KMS-11 (cell line): ENCODE data around the gene ITGAD.

Source experiments
- H2AFZ ChIP-seq: fragments of 200-600 bp; sonication (generic); 2 replicates; pipeline ENCODE4 v1.6.1; 2016; ENCODE audit warnings: antibody characterized with exemption, mixed run types, low read depth
- H3K27ac ChIP-seq: fragments of 200-600 bp; sonication (generic); 2 replicates; pipeline ENCODE4 v1.6.1; 2016; ENCODE audit warnings: mild to moderate bottlenecking, mixed run types
- H3K27me3 ChIP-seq: fragments of 200-600 bp; sonication (generic); 2 replicates; pipeline ENCODE4 v1.6.1; 2017; ENCODE audit warnings: mild to moderate bottlenecking, low read depth, mixed run types, moderate library complexity; ENCODE audit not compliant: insufficient read depth
- H3K36me3 ChIP-seq: fragments of 200-600 bp; sonication (generic); 2 replicates; pipeline ENCODE4 v1.6.1; 2017; ENCODE audit warnings: mild to moderate bottlenecking, mixed run types; ENCODE audit not compliant: insufficient read depth
- H3K4me1 ChIP-seq: fragments of 200-600 bp; sonication (generic); 2 replicates; pipeline ENCODE4 v1.6.1; 2016; ENCODE audit warnings: mild to moderate bottlenecking, low read depth, mixed run types; ENCODE audit not compliant: poor library complexity, severe bottlenecking
- H3K4me2 ChIP-seq: fragments of 200-600 bp; sonication (generic); 2 replicates; pipeline ENCODE4 v1.7.0; 2016; ENCODE audit warnings: mild to moderate bottlenecking, mixed run types
- H3K4me3 ChIP-seq: fragments of 200-600 bp; sonication (generic); IDR thresholded peaks from 2 replicates; pipeline ENCODE4 v1.6.1; 2017; ENCODE audit warnings: low read depth, low read length, mixed read lengths; ENCODE audit not compliant: insufficient read depth
- H3K79me2 ChIP-seq: fragments of 200-600 bp; sonication (generic); 2 replicates; pipeline ENCODE4 v1.6.1; 2016; ENCODE audit warnings: low read depth, mixed run types; ENCODE audit not compliant: insufficient read depth
- H3K9ac ChIP-seq: fragments of 200-600 bp; sonication (generic); 2 replicates; pipeline ENCODE4 v1.6.1; 2016; ENCODE audit warnings: mild to moderate bottlenecking, mixed run types
- H4K20me1 ChIP-seq: fragments of 200-600 bp; sonication (generic); 2 replicates; pipeline ENCODE4 v1.6.1; 2016; ENCODE audit warnings: mild to moderate bottlenecking, mixed run types; ENCODE audit not compliant: insufficient read depth
- TF ChIP-seq, protein P1 (sequence below): fragments of 200-600 bp; sonication (generic); conservative IDR thresholded peaks from 2 replicates; pipeline ENCODE4 v1.6.1; 2017; ENCODE audit warnings: low read depth, mild to moderate bottlenecking, antibody characterized with exemption, low read length, moderate library complexity, mixed read lengths

The ITGAD gene

DNA sequence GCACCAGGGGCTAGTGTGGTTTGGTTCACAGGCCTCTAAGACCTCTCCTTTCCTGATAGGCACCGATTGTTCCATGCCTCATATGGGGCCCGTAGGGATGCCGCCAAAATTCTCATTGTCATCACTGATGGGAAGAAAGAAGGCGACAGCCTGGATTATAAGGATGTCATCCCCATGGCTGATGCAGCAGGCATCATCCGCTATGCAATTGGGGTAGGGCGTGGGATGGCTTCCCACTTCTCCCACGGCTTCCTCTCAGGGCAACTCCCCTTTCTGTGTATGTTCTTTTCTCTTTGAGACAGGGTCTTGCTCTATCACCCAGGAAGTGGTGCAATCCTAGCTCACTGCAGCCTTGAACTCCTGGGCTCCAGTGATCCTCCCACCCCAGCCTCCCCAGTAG, 32.9 kb upstream of the ITGAD start:
- H3K4me2 ChIP-seq = no peak overlapping the region
- H3K4me1 ChIP-seq = no peaks in the 10 kb centered on the region
- TF ChIP-seq, protein P1, sequence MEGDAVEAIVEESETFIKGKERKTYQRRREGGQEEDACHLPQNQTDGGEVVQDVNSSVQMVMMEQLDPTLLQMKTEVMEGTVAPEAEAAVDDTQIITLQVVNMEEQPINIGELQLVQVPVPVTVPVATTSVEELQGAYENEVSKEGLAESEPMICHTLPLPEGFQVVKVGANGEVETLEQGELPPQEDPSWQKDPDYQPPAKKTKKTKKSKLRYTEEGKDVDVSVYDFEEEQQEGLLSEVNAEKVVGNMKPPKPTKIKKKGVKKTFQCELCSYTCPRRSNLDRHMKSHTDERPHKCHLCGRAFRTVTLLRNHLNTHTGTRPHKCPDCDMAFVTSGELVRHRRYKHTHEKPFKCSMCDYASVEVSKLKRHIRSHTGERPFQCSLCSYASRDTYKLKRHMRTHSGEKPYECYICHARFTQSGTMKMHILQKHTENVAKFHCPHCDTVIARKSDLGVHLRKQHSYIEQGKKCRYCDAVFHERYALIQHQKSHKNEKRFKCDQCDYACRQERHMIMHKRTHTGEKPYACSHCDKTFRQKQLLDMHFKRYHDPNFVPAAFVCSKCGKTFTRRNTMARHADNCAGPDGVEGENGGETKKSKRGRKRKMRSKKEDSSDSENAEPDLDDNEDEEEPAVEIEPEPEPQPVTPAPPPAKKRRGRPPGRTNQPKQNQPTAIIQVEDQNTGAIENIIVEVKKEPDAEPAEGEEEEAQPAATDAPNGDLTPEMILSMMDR = no peak
- no peak overlapping the region for H3K4me3 ChIP-seq
- H3K79me2 ChIP-seq = no peaks in the 10 kb centered on the region
- H3K27ac ChIP-seq = no peak overlapping the region
- no peaks in the 10 kb centered on the region for H4K20me1 ChIP-seq
- no peak overlapping the region for H2AFZ ChIP-seq
- no peaks in the 10 kb centered on the region for H3K27me3 ChIP-seq
- H3K9ac ChIP-seq = no peak overlapping the region
- no peaks in the 10 kb centered on the region for H3K36me3 ChIP-seq

- TF ChIP-seq, protein P1 = no peak
- H3K4me1 ChIP-seq = no peaks in the 10 kb centered on the region
- H3K27ac ChIP-seq = no peak overlapping the region
- no peak overlapping the region for H3K4me3 ChIP-seq
- H3K4me2 ChIP-seq = no peak overlapping the region
- no peak overlapping the region for H3K9ac ChIP-seq
- H4K20me1 ChIP-seq = no peaks in the 10 kb centered on the region
- no peaks in the 10 kb centered on the region for H3K27me3 ChIP-seq
- H3K79me2 ChIP-seq = no peaks in the 10 kb centered on the region
- no peaks in the 10 kb centered on the region for H3K36me3 ChIP-seq
- no peak overlapping the region for H2AFZ ChIP-seq
These were observed 31.7 kb upstream of the ITGAD start for GRCh38 chr16:31361201-31362110.

DNA sequence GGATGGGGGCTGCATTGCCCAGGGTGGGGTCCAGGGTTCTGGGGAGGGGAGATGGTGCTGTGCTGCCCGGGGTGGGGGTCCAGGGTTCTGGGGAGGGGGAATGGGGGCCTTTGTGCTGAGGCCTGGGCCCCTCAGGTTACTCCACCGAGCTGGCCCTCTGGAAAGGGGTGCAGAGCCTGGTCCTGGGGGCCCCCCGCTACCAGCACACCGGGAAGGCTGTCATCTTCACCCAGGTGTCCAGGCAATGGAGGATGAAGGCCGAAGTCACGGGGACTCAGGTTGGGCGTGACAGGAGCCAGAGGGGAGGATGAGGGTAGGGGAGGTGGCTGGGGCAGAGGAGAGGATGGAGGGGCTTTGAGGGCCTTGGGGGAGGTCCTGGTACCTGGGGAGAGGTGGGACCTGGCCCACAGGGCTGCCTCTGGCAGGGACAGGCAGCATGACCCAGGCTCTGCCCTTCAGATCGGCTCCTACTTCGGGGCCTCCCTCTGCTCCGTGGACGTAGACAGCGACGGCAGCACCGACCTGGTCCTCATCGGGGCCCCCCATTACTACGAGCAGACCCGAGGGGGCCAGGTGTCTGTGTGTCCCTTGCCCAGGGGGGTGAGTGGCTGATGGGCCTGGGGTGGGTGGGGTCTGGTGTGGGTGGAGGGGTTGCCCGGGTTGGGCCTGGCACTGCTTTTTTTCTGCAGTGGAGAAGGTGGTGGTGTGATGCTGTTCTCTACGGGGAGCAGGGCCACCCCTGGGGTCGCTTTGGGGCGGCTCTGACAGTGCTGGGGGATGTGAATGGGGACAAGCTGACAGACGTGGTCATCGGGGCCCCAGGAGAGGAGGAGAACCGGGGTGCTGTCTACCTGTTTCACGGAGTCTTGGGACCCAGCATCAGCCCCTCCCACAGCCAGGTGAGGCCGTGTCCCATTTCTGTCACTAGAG, 30.4 kb upstream of the ITGAD start:
- H3K27ac ChIP-seq = no peak overlapping the region
- H3K4me1 ChIP-seq = no peaks in the 10 kb centered on the region
- no peak overlapping the region for H3K4me3 ChIP-seq
- no peak overlapping the region for H3K4me2 ChIP-seq
- TF ChIP-seq, protein P1 = no peak
- no peaks in the 10 kb centered on the region for H4K20me1 ChIP-seq
- no peaks in the 10 kb centered on the region for H3K79me2 ChIP-seq
- no peaks in the 10 kb centered on the region for H3K36me3 ChIP-seq
- no peaks in the 10 kb centered on the region for H3K27me3 ChIP-seq
- no peak overlapping the region for H3K9ac ChIP-seq
- no peak overlapping the region for H2AFZ ChIP-seq

GRCh38 chr16:31363721-31364120, 29.4 kb upstream of the ITGAD start:
- H4K20me1 ChIP-seq = no peaks in the 10 kb centered on the region
- TF ChIP-seq, protein P1 = no peak
- H3K27me3 ChIP-seq = no peaks in the 10 kb centered on the region
- H3K4me1 ChIP-seq = no peaks in the 10 kb centered on the region
- no peaks in the 10 kb centered on the region for H3K36me3 ChIP-seq
- no peaks in the 10 kb centered on the region for H3K79me2 ChIP-seq
- no peak overlapping the region for H3K4me2 ChIP-seq
- no peak overlapping the region for H3K27ac ChIP-seq
- H3K4me3 ChIP-seq = no peak overlapping the region
- no peak overlapping the region for H2AFZ ChIP-seq
- H3K9ac ChIP-seq = no peak overlapping the region
